GM23338 (cell line): Measurements from ENCODE around the gene ADCY5. TPM values are rescaled to one million over a fixed set of nuclear protein-coding genes. Genes with fewer than 3 reads are reported as not detected.

Experiments
- ATAC-seq: fragments of 200-7000 bp; cut with Tn5 transposase; 3 replicates; pipeline ENCODE4 v1.9.1; 2020
- DNase-seq: peaks from one replicate; pipeline ENCODE4 v3.0.0-alpha.2; 2015; ENCODE audit warnings: low spot score
- H2AFZ ChIP-seq: fragments of 200-600 bp; sonication (generic); 2 replicates; pipeline ENCODE4 v1.8.0; 2016; ENCODE audit warnings: antibody characterized with exemption, mild to moderate bottlenecking, moderate library complexity
- H3F3A ChIP-seq: fragments of 200-600 bp; sonication (generic); replicated peaks from 2 replicates; pipeline ENCODE4 v1.8.0; 2017; ENCODE audit warnings: antibody characterized with exemption, mixed run types, low read depth
- H3K27ac ChIP-seq: fragments of 200-600 bp; sonication (generic); 2 replicates; pipeline ENCODE4 v1.6.1; 2016; ENCODE audit warnings: low read depth
- H3K27me3 ChIP-seq: fragments of 200-600 bp; sonication (generic); 2 replicates; pipeline ENCODE4 v1.8.0; 2016; ENCODE audit warnings: mild to moderate bottlenecking, mixed run types, moderate library complexity; ENCODE audit not compliant: insufficient read depth
- H3K36me3 ChIP-seq: fragments of 200-600 bp; sonication (generic); 2 replicates; pipeline ENCODE4 v1.8.0; 2016; ENCODE audit warnings: mild to moderate bottlenecking; ENCODE audit not compliant: insufficient read depth
- H3K4me1 ChIP-seq: fragments of 200-600 bp; sonication (generic); 2 replicates; pipeline ENCODE4 v1.8.0; 2016; ENCODE audit warnings: mild to moderate bottlenecking, moderate library complexity; ENCODE audit not compliant: insufficient read depth
- H3K4me2 ChIP-seq: fragments of 200-600 bp; sonication (generic); 2 replicates; pipeline ENCODE4 v1.7.1; 2017; ENCODE audit warnings: mixed run types
- H3K4me3 ChIP-seq: fragments of 200-600 bp; sonication (generic); 2 replicates; pipeline ENCODE4 v1.6.1; 2016; ENCODE audit warnings: mixed run types
- H3K79me2 ChIP-seq: fragments of 200-600 bp; sonication (generic); replicated peaks from 2 replicates; pipeline ENCODE4 v1.8.0; 2017; ENCODE audit warnings: mild to moderate bottlenecking; ENCODE audit not compliant: insufficient read depth
- H3K9me2 ChIP-seq: fragments of 200-600 bp; sonication (generic); 2 replicates; pipeline ENCODE4 v1.8.0; 2017; ENCODE audit not compliant: insufficient read depth
- H4K20me1 ChIP-seq: fragments of 200-600 bp; sonication (generic); replicated peaks from 2 replicates; pipeline ENCODE4 v1.8.0; 2017; ENCODE audit warnings: mild to moderate bottlenecking; ENCODE audit not compliant: insufficient read depth
- H3K27ac Mint-ChIP-seq: 2 replicates; pipeline ENCODE4 v1.8.0; 2020; ENCODE audit warnings: inconsistent platforms, mild to moderate bottlenecking, moderate library complexity, mixed read lengths
- H3K27me3 Mint-ChIP-seq: 3 replicates; pipeline ENCODE4 v1.8.0; 2022; ENCODE audit warnings: low read depth, mild to moderate bottlenecking, moderate library complexity, mixed read lengths, inconsistent platforms; ENCODE audit not compliant: insufficient read depth, poor library complexity
- H3K36me3 Mint-ChIP-seq: 3 replicates; pipeline ENCODE4 v1.8.0; 2021; ENCODE audit warnings: low read depth, mild to moderate bottlenecking, inconsistent platforms, moderate library complexity, mixed read lengths
- H3K4me1 Mint-ChIP-seq: 3 replicates; pipeline ENCODE4 v1.8.0; 2020; ENCODE audit warnings: mild to moderate bottlenecking, inconsistent platforms, mixed read lengths
- H3K4me3 Mint-ChIP-seq: 3 replicates; pipeline ENCODE4 v1.8.0; 2021; ENCODE audit warnings: moderate library complexity, mild to moderate bottlenecking, inconsistent platforms, mixed read lengths
- H3K9me3 Mint-ChIP-seq: 3 replicates; pipeline ENCODE4 v1.8.0; 2020; ENCODE audit warnings: moderate library complexity, mild to moderate bottlenecking, inconsistent platforms, mixed read lengths
- CREB1 ChIP-seq: fragments of 250-450 bp; sonication (Bioruptor Pico); IDR thresholded peaks from 2 replicates; pipeline ENCODE4 v1.5.0; 2020; ENCODE audit warnings: low read depth, mild to moderate bottlenecking, moderate library complexity
- CTCF ChIP-seq, 2 experiments: fragments of 200-600 bp in 1 of 2; sonication (generic) in 1 of 2; conservative IDR thresholded peaks; 2 replicates each; pipeline versions ENCODE4 v1.5.1 to v1.6.1; 2016 to 2017; ENCODE audit warnings: antibody characterized with exemption in 2 of 2, low read depth in 2 of 2, mild to moderate bottlenecking in 2 of 2, moderate library complexity in 1 of 2
- ETS1 ChIP-seq: IDR thresholded peaks from 2 replicates; pipeline ENCODE4 v1.6.1; 2016; ENCODE audit warnings: antibody characterized with exemption
- EZH2 ChIP-seq: fragments of 200-600 bp; sonication (generic); IDR thresholded peaks from one replicate; pipeline ENCODE4 v1.8.0; 2017; ENCODE audit warnings: antibody characterized with exemption, mild to moderate bottlenecking, low read depth; ENCODE audit not compliant: unreplicated experiment
- EZH2phosphoT487 ChIP-seq: fragments of 200-600 bp; sonication (generic); IDR thresholded peaks from one replicate; pipeline ENCODE4 v1.8.1; 2018; ENCODE audit warnings: antibody characterized with exemption; ENCODE audit not compliant: unreplicated experiment
- JUNB ChIP-seq: IDR thresholded peaks from one replicate; pipeline ENCODE4 v1.6.1; 2016; ENCODE audit warnings: antibody characterized with exemption; ENCODE audit not compliant: unreplicated experiment
- NANOG ChIP-seq: IDR thresholded peaks from 2 replicates; pipeline ENCODE4 v1.6.1; 2016; ENCODE audit warnings: antibody characterized with exemption, borderline replicate concordance
- POLR2AphosphoS5 ChIP-seq: IDR thresholded peaks from 2 replicates; pipeline ENCODE4 v1.6.1; 2016; ENCODE audit warnings: antibody characterized with exemption, low read depth
- REST ChIP-seq: IDR thresholded peaks from one replicate; pipeline ENCODE4 v1.6.1; 2018; ENCODE audit warnings: antibody characterized with exemption; ENCODE audit not compliant: unreplicated experiment
- STAT1 ChIP-seq: IDR thresholded peaks from one replicate; pipeline ENCODE4 v1.6.1; 2016; ENCODE audit warnings: antibody characterized with exemption; ENCODE audit not compliant: unreplicated experiment
- ZNF114 ChIP-seq: fragments of 250-450 bp; sonication (Bioruptor Pico); IDR thresholded peaks from 2 replicates; pipeline ENCODE4 v1.5.0; 2020; ENCODE audit warnings: mild to moderate bottlenecking, moderate library complexity
- ZNF462 ChIP-seq: fragments of 250-450 bp; sonication (Bioruptor Pico); IDR thresholded peaks from 2 replicates; pipeline ENCODE4 v1.5.0; 2020; ENCODE audit warnings: mild to moderate bottlenecking, moderate library complexity
- polyA plus RNA-seq: library from polyadenylated mRNA; unstranded; fragments of >200 nt; fragmentation: Nextera tagmentation; extraction: Ambion mirVana; gene quantifications from 2 replicates; pipeline ENCODE4 v1.2.1, GENCODE V29; 2016
- total RNA-seq: library from RNA; depleted of rRNA; stranded (reverse); fragments of >200 nt; shearing (Covaris generic); gene quantifications from 2 replicates; pipeline ENCODE4 v1.2.3, GENCODE V29; 2014

The ADCY5 gene
- total and polyA plus RNA-seq, 2 experiments from 2014 or later = 3.5 to 10.2 TPM

GRCh38 chr3:123401836-123402530, 46.9 kb downstream of the ADCY5 start (continued):
- no peak for TF ChIP-seq REST
- TF ChIP-seq ZNF114 (CRISPR knock-in tag) = no peak
- no peak for TF ChIP-seq JUNB
- no peak for TF ChIP-seq EZH2
- no peak for TF ChIP-seq STAT1
- TF ChIP-seq NANOG = no peak
- no peak for TF ChIP-seq CTCF (conservative IDR thresholded peaks at IDR 0.05; ENCODE audit: low read depth in 2 of 2)

GRCh38 chr3:123400169-123400568, 48.7 kb downstream of the ADCY5 start:
- Histone ChIP-seq H3K36me3 (no peaks in the 10 kb centered on the region), H2AFZ (no peak overlapping the region), H3K4me1 (no peaks in the 10 kb centered on the region; the same call in 1 of the 2 replicates), H3K79me2 (no peaks in the 10 kb centered on the region), H3K9me2 (no peaks in the 10 kb centered on the region), H3K27ac (no peak overlapping the region), H3K4me3 (no peak overlapping the region), H4K20me1 (no peaks in the 10 kb centered on the region), H3F3A (no peaks in the 10 kb centered on the region), H3K4me2 (no peak overlapping the region), H3K27me3 (no peaks in the 10 kb centered on the region)
- Mint-ChIP-seq H3K4me1 (peaks cover 10% of the 10 kb centered on the region), H3K27ac (no peak overlapping the region), H3K4me3 (no peak overlapping the region), H3K27me3 (peaks cover 9% of the 10 kb centered on the region), H3K9me3 (no peaks in the 10 kb centered on the region), H3K36me3 (no peaks in the 10 kb centered on the region)
- no peak for ATAC-seq
- DNase-seq = no peak
- TF ChIP-seq EZH2 (no peak), ETS1 (no peak), CREB1 (no peak), EZH2phosphoT487 (no peak), POLR2AphosphoS5 (no peak), NANOG (no peak), STAT1 (no peak), ZNF462 (CRISPR knock-in tag) (no peak)
